GM23338 (cell line): ENCODE measurements around the gene IL11. TPM values are rescaled to one million over a fixed set of nuclear protein-coding genes. Genes with fewer than 3 reads are reported as not detected.

Experiments
- ATAC-seq: fragments of 200-7000 bp; cut with Tn5 transposase; 3 replicates; pipeline ENCODE4 v1.9.1; 2020
- DNase-seq: peaks from one replicate; pipeline ENCODE4 v3.0.0-alpha.2; 2015; ENCODE audit warnings: low spot score
- H2AFZ ChIP-seq: fragments of 200-600 bp; sonication (generic); 2 replicates; pipeline ENCODE4 v1.8.0; 2016; ENCODE audit warnings: antibody characterized with exemption, mild to moderate bottlenecking, moderate library complexity
- H3F3A ChIP-seq: fragments of 200-600 bp; sonication (generic); replicated peaks from 2 replicates; pipeline ENCODE4 v1.8.0; 2017; ENCODE audit warnings: antibody characterized with exemption, mixed run types, low read depth
- H3K27ac ChIP-seq: fragments of 200-600 bp; sonication (generic); 2 replicates; pipeline ENCODE4 v1.6.1; 2016; ENCODE audit warnings: low read depth
- H3K27me3 ChIP-seq: fragments of 200-600 bp; sonication (generic); 2 replicates; pipeline ENCODE4 v1.8.0; 2016; ENCODE audit warnings: mild to moderate bottlenecking, mixed run types, moderate library complexity; ENCODE audit not compliant: insufficient read depth
- H3K36me3 ChIP-seq: fragments of 200-600 bp; sonication (generic); 2 replicates; pipeline ENCODE4 v1.8.0; 2016; ENCODE audit warnings: mild to moderate bottlenecking; ENCODE audit not compliant: insufficient read depth
- H3K4me1 ChIP-seq: fragments of 200-600 bp; sonication (generic); 2 replicates; pipeline ENCODE4 v1.8.0; 2016; ENCODE audit warnings: mild to moderate bottlenecking, moderate library complexity; ENCODE audit not compliant: insufficient read depth
- H3K4me2 ChIP-seq: fragments of 200-600 bp; sonication (generic); 2 replicates; pipeline ENCODE4 v1.7.1; 2017; ENCODE audit warnings: mixed run types
- H3K4me3 ChIP-seq: fragments of 200-600 bp; sonication (generic); 2 replicates; pipeline ENCODE4 v1.6.1; 2016; ENCODE audit warnings: mixed run types
- H3K79me2 ChIP-seq: fragments of 200-600 bp; sonication (generic); replicated peaks from 2 replicates; pipeline ENCODE4 v1.8.0; 2017; ENCODE audit warnings: mild to moderate bottlenecking; ENCODE audit not compliant: insufficient read depth
- H3K9me2 ChIP-seq: fragments of 200-600 bp; sonication (generic); 2 replicates; pipeline ENCODE4 v1.8.0; 2017; ENCODE audit not compliant: insufficient read depth
- H4K20me1 ChIP-seq: fragments of 200-600 bp; sonication (generic); replicated peaks from 2 replicates; pipeline ENCODE4 v1.8.0; 2017; ENCODE audit warnings: mild to moderate bottlenecking; ENCODE audit not compliant: insufficient read depth
- H3K27ac Mint-ChIP-seq: 2 replicates; pipeline ENCODE4 v1.8.0; 2020; ENCODE audit warnings: inconsistent platforms, mild to moderate bottlenecking, moderate library complexity, mixed read lengths
- H3K27me3 Mint-ChIP-seq: 3 replicates; pipeline ENCODE4 v1.8.0; 2022; ENCODE audit warnings: low read depth, mild to moderate bottlenecking, moderate library complexity, mixed read lengths, inconsistent platforms; ENCODE audit not compliant: insufficient read depth, poor library complexity
- H3K36me3 Mint-ChIP-seq: 3 replicates; pipeline ENCODE4 v1.8.0; 2021; ENCODE audit warnings: low read depth, mild to moderate bottlenecking, inconsistent platforms, moderate library complexity, mixed read lengths
- H3K4me1 Mint-ChIP-seq: 3 replicates; pipeline ENCODE4 v1.8.0; 2020; ENCODE audit warnings: mild to moderate bottlenecking, inconsistent platforms, mixed read lengths
- H3K4me3 Mint-ChIP-seq: 3 replicates; pipeline ENCODE4 v1.8.0; 2021; ENCODE audit warnings: moderate library complexity, mild to moderate bottlenecking, inconsistent platforms, mixed read lengths
- H3K9me3 Mint-ChIP-seq: 3 replicates; pipeline ENCODE4 v1.8.0; 2020; ENCODE audit warnings: moderate library complexity, mild to moderate bottlenecking, inconsistent platforms, mixed read lengths
- CREB1 ChIP-seq: fragments of 250-450 bp; sonication (Bioruptor Pico); IDR thresholded peaks from 2 replicates; pipeline ENCODE4 v1.5.0; 2020; ENCODE audit warnings: low read depth, mild to moderate bottlenecking, moderate library complexity
- CTCF ChIP-seq, 2 experiments: fragments of 200-600 bp in 1 of 2; sonication (generic) in 1 of 2; conservative IDR thresholded peaks; 2 replicates each; pipeline versions ENCODE4 v1.5.1 to v1.6.1; 2016 to 2017; ENCODE audit warnings: antibody characterized with exemption in 2 of 2, low read depth in 2 of 2, mild to moderate bottlenecking in 2 of 2, moderate library complexity in 1 of 2
- ETS1 ChIP-seq: IDR thresholded peaks from 2 replicates; pipeline ENCODE4 v1.6.1; 2016; ENCODE audit warnings: antibody characterized with exemption
- EZH2 ChIP-seq: fragments of 200-600 bp; sonication (generic); IDR thresholded peaks from one replicate; pipeline ENCODE4 v1.8.0; 2017; ENCODE audit warnings: antibody characterized with exemption, mild to moderate bottlenecking, low read depth; ENCODE audit not compliant: unreplicated experiment
- EZH2phosphoT487 ChIP-seq: fragments of 200-600 bp; sonication (generic); IDR thresholded peaks from one replicate; pipeline ENCODE4 v1.8.1; 2018; ENCODE audit warnings: antibody characterized with exemption; ENCODE audit not compliant: unreplicated experiment
- JUNB ChIP-seq: IDR thresholded peaks from one replicate; pipeline ENCODE4 v1.6.1; 2016; ENCODE audit warnings: antibody characterized with exemption; ENCODE audit not compliant: unreplicated experiment
- NANOG ChIP-seq: IDR thresholded peaks from 2 replicates; pipeline ENCODE4 v1.6.1; 2016; ENCODE audit warnings: antibody characterized with exemption, borderline replicate concordance
- POLR2AphosphoS5 ChIP-seq: IDR thresholded peaks from 2 replicates; pipeline ENCODE4 v1.6.1; 2016; ENCODE audit warnings: antibody characterized with exemption, low read depth
- STAT1 ChIP-seq: IDR thresholded peaks from one replicate; pipeline ENCODE4 v1.6.1; 2016; ENCODE audit warnings: antibody characterized with exemption; ENCODE audit not compliant: unreplicated experiment
- ZNF114 ChIP-seq: fragments of 250-450 bp; sonication (Bioruptor Pico); IDR thresholded peaks from 2 replicates; pipeline ENCODE4 v1.5.0; 2020; ENCODE audit warnings: mild to moderate bottlenecking, moderate library complexity
- ZNF331 ChIP-seq: fragments of 250-450 bp; sonication (Bioruptor Pico); IDR thresholded peaks from 2 replicates; pipeline ENCODE4 v1.5.0; 2020; ENCODE audit warnings: low read depth, mild to moderate bottlenecking, moderate library complexity
- polyA plus RNA-seq: library from polyadenylated mRNA; unstranded; fragments of >200 nt; fragmentation: Nextera tagmentation; extraction: Ambion mirVana; gene quantifications from 2 replicates; pipeline ENCODE4 v1.2.1, GENCODE V29; 2016
- total RNA-seq: library from RNA; depleted of rRNA; stranded (reverse); fragments of >200 nt; shearing (Covaris generic); gene quantifications from 2 replicates; pipeline ENCODE4 v1.2.3, GENCODE V29; 2014
- TF ChIP-seq, protein P1 (sequence below): IDR thresholded peaks from one replicate; pipeline ENCODE4 v1.6.1; 2018; ENCODE audit warnings: antibody characterized with exemption; ENCODE audit not compliant: unreplicated experiment
- TF ChIP-seq, protein P2 (sequence below): fragments of 250-450 bp; sonication (Bioruptor Pico); IDR thresholded peaks from 2 replicates; pipeline ENCODE4 v1.5.0; 2020; ENCODE audit warnings: mild to moderate bottlenecking, moderate library complexity

The IL11 gene
- total and polyA plus RNA-seq, 2 experiments from 2014 or later: 0.58 to 2.2 TPM

DNA sequence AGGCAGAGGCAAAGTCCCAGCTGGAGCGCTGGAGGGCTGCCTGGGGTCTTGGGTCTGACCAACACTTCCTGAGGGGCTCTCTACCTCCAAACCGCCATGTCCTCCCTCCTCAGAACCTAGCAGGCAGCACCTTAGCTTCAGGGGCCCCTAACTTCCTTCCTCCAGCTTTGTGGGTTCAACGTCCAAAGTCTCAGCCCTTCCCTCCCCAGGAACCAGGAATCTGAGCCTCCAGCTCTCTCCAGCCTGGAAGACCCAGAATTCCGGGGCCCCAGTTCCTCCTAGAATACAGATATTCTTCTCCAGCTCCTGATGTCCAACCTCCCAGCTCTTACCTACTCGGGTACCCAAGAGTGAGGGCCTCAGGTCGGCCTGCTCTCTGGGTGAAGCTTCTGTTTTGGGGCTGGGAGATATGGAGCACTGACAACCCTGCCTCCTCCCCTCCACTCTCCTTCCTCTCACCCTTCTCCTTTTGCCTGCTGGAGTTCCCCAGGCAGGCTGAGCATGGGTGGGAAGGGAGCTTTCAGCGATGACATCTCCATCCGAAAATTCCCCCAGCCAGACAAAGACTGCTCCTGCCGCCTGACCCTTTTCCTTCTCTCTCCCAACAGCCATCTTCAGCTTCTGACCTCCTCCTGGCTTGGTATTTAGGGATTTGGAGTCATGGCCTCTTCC, 48.7 kb downstream of the IL11 start:
- H2AFZ ChIP-seq: no peak overlapping the region
- DNase-seq (no peak), ATAC-seq (no peak)
- H3K4me1 Mint-ChIP-seq: peaks cover 15% of the 10 kb centered on the region
- no peaks in the 10 kb centered on the region; the same call in 1 of the 2 replicates for H4K20me1 ChIP-seq
- H3K36me3 ChIP-seq: no peaks in the 10 kb centered on the region
- H3K4me3 Mint-ChIP-seq: no peak overlapping the region; the same call in 2 of the 3 replicates
- TF ChIP-seq NANOG: no peak
- TF ChIP-seq STAT1: no peak
- TF ChIP-seq EZH2phosphoT487: no peak
- no peak for TF ChIP-seq ZNF331
- TF ChIP-seq EZH2: no peak
- TF ChIP-seq JUNB: no peak
- no peak for TF ChIP-seq CTCF (conservative IDR thresholded peaks at IDR 0.05; ENCODE audit: low read depth in 2 of 2)
- TF ChIP-seq, protein P1, sequence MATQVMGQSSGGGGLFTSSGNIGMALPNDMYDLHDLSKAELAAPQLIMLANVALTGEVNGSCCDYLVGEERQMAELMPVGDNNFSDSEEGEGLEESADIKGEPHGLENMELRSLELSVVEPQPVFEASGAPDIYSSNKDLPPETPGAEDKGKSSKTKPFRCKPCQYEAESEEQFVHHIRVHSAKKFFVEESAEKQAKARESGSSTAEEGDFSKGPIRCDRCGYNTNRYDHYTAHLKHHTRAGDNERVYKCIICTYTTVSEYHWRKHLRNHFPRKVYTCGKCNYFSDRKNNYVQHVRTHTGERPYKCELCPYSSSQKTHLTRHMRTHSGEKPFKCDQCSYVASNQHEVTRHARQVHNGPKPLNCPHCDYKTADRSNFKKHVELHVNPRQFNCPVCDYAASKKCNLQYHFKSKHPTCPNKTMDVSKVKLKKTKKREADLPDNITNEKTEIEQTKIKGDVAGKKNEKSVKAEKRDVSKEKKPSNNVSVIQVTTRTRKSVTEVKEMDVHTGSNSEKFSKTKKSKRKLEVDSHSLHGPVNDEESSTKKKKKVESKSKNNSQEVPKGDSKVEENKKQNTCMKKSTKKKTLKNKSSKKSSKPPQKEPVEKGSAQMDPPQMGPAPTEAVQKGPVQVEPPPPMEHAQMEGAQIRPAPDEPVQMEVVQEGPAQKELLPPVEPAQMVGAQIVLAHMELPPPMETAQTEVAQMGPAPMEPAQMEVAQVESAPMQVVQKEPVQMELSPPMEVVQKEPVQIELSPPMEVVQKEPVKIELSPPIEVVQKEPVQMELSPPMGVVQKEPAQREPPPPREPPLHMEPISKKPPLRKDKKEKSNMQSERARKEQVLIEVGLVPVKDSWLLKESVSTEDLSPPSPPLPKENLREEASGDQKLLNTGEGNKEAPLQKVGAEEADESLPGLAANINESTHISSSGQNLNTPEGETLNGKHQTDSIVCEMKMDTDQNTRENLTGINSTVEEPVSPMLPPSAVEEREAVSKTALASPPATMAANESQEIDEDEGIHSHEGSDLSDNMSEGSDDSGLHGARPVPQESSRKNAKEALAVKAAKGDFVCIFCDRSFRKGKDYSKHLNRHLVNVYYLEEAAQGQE: no peak
- TF ChIP-seq CREB1 (CRISPR knock-in tag): no peak
- no peak for TF ChIP-seq ZNF114 (CRISPR knock-in tag)
- TF ChIP-seq ETS1: no peak
- no peak for TF ChIP-seq POLR2AphosphoS5
- TF ChIP-seq, protein P2, sequence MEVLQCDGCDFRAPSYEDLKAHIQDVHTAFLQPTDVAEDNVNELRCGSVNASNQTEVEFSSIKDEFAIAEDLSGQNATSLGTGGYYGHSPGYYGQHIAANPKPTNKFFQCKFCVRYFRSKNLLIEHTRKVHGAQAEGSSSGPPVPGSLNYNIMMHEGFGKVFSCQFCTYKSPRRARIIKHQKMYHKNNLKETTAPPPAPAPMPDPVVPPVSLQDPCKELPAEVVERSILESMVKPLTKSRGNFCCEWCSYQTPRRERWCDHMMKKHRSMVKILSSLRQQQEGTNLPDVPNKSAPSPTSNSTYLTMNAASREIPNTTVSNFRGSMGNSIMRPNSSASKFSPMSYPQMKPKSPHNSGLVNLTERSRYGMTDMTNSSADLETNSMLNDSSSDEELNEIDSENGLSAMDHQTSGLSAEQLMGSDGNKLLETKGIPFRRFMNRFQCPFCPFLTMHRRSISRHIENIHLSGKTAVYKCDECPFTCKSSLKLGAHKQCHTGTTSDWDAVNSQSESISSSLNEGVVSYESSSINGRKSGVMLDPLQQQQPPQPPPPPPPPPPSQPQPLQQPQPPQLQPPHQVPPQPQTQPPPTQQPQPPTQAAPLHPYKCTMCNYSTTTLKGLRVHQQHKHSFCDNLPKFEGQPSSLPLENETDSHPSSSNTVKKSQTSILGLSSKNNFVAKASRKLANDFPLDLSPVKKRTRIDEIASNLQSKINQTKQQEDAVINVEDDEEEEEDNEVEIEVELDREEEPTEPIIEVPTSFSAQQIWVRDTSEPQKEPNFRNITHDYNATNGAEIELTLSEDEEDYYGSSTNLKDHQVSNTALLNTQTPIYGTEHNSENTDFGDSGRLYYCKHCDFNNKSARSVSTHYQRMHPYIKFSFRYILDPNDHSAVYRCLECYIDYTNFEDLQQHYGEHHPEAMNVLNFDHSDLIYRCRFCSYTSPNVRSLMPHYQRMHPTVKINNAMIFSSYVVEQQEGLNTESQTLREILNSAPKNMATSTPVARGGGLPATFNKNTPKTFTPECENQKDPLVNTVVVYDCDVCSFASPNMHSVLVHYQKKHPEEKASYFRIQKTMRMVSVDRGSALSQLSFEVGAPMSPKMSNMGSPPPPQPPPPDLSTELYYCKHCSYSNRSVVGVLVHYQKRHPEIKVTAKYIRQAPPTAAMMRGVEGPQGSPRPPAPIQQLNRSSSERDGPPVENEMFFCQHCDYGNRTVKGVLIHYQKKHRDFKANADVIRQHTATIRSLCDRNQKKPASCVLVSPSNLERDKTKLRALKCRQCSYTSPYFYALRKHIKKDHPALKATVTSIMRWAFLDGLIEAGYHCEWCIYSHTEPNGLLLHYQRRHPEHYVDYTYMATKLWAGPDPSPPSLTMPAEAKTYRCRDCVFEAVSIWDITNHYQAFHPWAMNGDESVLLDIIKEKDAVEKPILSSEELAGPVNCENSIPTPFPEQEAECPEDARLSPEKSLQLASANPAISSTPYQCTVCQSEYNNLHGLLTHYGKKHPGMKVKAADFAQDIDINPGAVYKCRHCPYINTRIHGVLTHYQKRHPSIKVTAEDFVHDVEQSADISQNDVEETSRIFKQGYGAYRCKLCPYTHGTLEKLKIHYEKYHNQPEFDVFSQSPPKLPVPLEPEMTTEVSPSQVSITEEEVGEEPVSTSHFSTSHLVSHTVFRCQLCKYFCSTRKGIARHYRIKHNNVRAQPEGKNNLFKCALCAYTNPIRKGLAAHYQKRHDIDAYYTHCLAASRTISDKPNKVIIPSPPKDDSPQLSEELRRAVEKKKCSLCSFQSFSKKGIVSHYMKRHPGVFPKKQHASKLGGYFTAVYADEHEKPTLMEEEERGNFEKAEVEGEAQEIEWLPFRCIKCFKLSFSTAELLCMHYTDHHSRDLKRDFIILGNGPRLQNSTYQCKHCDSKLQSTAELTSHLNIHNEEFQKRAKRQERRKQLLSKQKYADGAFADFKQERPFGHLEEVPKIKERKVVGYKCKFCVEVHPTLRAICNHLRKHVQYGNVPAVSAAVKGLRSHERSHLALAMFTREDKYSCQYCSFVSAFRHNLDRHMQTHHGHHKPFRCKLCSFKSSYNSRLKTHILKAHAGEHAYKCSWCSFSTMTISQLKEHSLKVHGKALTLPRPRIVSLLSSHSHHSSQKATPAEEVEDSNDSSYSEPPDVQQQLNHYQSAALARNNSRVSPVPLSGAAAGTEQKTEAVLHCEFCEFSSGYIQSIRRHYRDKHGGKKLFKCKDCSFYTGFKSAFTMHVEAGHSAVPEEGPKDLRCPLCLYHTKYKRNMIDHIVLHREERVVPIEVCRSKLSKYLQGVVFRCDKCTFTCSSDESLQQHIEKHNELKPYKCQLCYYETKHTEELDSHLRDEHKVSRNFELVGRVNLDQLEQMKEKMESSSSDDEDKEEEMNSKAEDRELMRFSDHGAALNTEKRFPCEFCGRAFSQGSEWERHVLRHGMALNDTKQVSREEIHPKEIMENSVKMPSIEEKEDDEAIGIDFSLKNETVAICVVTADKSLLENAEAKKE (CRISPR knock-in tag): no peak
- H3K4me1 ChIP-seq: peaks cover 5% of the 10 kb centered on the region; the same call in 1 of the 2 replicates
- no peaks in the 10 kb centered on the region for H3K9me2 ChIP-seq
- 0 out of 2 replicates have a peak, but pooled peaks cover 4% of the 10 kb centered on the region for H3F3A ChIP-seq
- H3K9me3 Mint-ChIP-seq: no peaks in the 10 kb centered on the region; the same call in 2 of the 3 replicates
- H3K27me3 Mint-ChIP-seq: peaks cover 12% of the 10 kb centered on the region
- no peaks in the 10 kb centered on the region for H3K27me3 ChIP-seq
- H3K27ac Mint-ChIP-seq: no peak overlapping the region
- H3K4me2 ChIP-seq: no peak overlapping the region
- H3K27ac ChIP-seq: no peak overlapping the region
- no peaks in the 10 kb centered on the region for H3K36me3 Mint-ChIP-seq
- H3K4me3 ChIP-seq: no peak overlapping the region
- no peaks in the 10 kb centered on the region for H3K79me2 ChIP-seq
